T-helper 2 cell treated with Interferon-gamma antibody and Interleukin-4, amounts not matched to agents 5 μg/mL and 100 μg/mL, for 36 hours (primary cell): ENCODE data around the gene GAS2L1.
"Not testable (repeated sequence)": the region's sequence is repeated elsewhere in the genome, so short reads cannot be mapped to it uniquely, and the experiment has no call there.

ENCODE experiments used
- DNase-seq: peaks from one replicate; pipeline ENCODE4 v3.0.0; 2021; ENCODE audit warnings: low spot score
- H3K27ac Mint-ChIP-seq: one replicate; pipeline ENCODE4 v1.8.0; 2021; ENCODE audit warnings: mild to moderate bottlenecking, mixed read lengths
- H3K27me3 Mint-ChIP-seq: one replicate; pipeline ENCODE4 v1.8.0; 2021; ENCODE audit warnings: low read depth, mixed read lengths
- H3K36me3 Mint-ChIP-seq: one replicate; pipeline ENCODE4 v1.8.0; 2021; ENCODE audit warnings: low read depth, mixed read lengths
- H3K4me1 Mint-ChIP-seq: one replicate; pipeline ENCODE4 v1.8.0; 2021; ENCODE audit warnings: low read depth, mixed read lengths
- H3K4me3 Mint-ChIP-seq: one replicate; pipeline ENCODE4 v1.8.0; 2022; ENCODE audit warnings: mild to moderate bottlenecking, moderate library complexity, mixed read lengths
- H3K9me3 Mint-ChIP-seq: one replicate; pipeline ENCODE4 v1.8.0; 2021; ENCODE audit warnings: mixed read lengths

GAS2L1 gene

GRCh38 chr22:29342177-29342576 lies 35.7 kb downstream of the GAS2L1 start:
- Mint-ChIP-seq H3K27ac (no peak overlapping the region), H3K27me3 (no peaks in the 10 kb centered on the region), H3K4me3 (no peak overlapping the region), H3K4me1 (no peaks in the 10 kb centered on the region), H3K36me3 (peaks cover 40% of the 10 kb centered on the region), H3K9me3 (no peaks in the 10 kb centered on the region)
- no peak for DNase-seq

- Mint-ChIP-seq H3K27ac (no peak overlapping the region), H3K27me3 (no peaks in the 10 kb centered on the region), H3K4me1 (no peaks in the 10 kb centered on the region), H3K9me3 (no peaks in the 10 kb centered on the region), H3K4me3 (no peak overlapping the region), H3K36me3 (peaks cover 44% of the 10 kb centered on the region)
- no peak for DNase-seq
These were observed 36.3 kb downstream of the GAS2L1 start for GRCh38 chr22:29342577-29343312.

GRCh38 chr22:29343313-29343805 lies 36.9 kb downstream of the GAS2L1 start:
- no peak for DNase-seq

GRCh38 chr22:29344137-29344536 lies 37.7 kb downstream of the GAS2L1 start:
- no peaks in the 10 kb centered on the region for H3K4me1 Mint-ChIP-seq
- H3K4me3 Mint-ChIP-seq, result no peak overlapping the region
- no peaks in the 10 kb centered on the region for H3K9me3 Mint-ChIP-seq
- H3K36me3 Mint-ChIP-seq, result peaks cover 38% of the 10 kb centered on the region
- H3K27ac Mint-ChIP-seq, result no peak overlapping the region
- H3K27me3 Mint-ChIP-seq, result no peaks in the 10 kb centered on the region
- no peak for DNase-seq

More at GRCh38 chr22:29343313-29343805, 36.9 kb downstream of the GAS2L1 start:
- no peaks in the 10 kb centered on the region for H3K27me3 Mint-ChIP-seq
- H3K4me1 Mint-ChIP-seq, result no peaks in the 10 kb centered on the region
- no peak overlapping the region for H3K4me3 Mint-ChIP-seq
- peaks cover 39% of the 10 kb centered on the region for H3K36me3 Mint-ChIP-seq
- no peaks in the 10 kb centered on the region for H3K9me3 Mint-ChIP-seq
- no peak overlapping the region for H3K27ac Mint-ChIP-seq

- not testable (repeated sequence) for H3K9me3 Mint-ChIP-seq, DNase-seq, H3K27me3 Mint-ChIP-seq, H3K4me3 Mint-ChIP-seq, H3K4me1 Mint-ChIP-seq, H3K27ac Mint-ChIP-seq
- H3K36me3 Mint-ChIP-seq, result peaks cover 37% of the 10 kb centered on the region
These were observed 38.4 kb downstream of the GAS2L1 start for GRCh38 chr22:29344889-29345288.

GRCh38 chr22:29345932-29346331 lies 39.5 kb downstream of the GAS2L1 start:
- Mint-ChIP-seq H3K4me3 (no peak overlapping the region), H3K4me1 (no peaks in the 10 kb centered on the region), H3K9me3 (no peaks in the 10 kb centered on the region), H3K27me3 (no peaks in the 10 kb centered on the region), H3K36me3 (peaks cover 41% of the 10 kb centered on the region), H3K27ac (no peak overlapping the region)
- no peak for DNase-seq

GRCh38 chr22:29346659-29347058 lies 40.2 kb downstream of the GAS2L1 start:
- Mint-ChIP-seq H3K4me3 (no peak overlapping the region), H3K9me3 (no peaks in the 10 kb centered on the region), H3K36me3 (peaks cover 47% of the 10 kb centered on the region), H3K27me3 (no peaks in the 10 kb centered on the region), H3K4me1 (no peaks in the 10 kb centered on the region), H3K27ac (no peak overlapping the region)
- DNase-seq, result no peak

GRCh38 chr22:29348041-29348440 lies 41.6 kb downstream of the GAS2L1 start:
- no peaks in the 10 kb centered on the region for H3K4me1 Mint-ChIP-seq
- H3K9me3 Mint-ChIP-seq, result no peaks in the 10 kb centered on the region
- no peaks in the 10 kb centered on the region for H3K27me3 Mint-ChIP-seq
- H3K27ac Mint-ChIP-seq, result no peak overlapping the region
- no peak for DNase-seq
- H3K36me3 Mint-ChIP-seq, result peaks cover 39% of the 10 kb centered on the region
- H3K4me3 Mint-ChIP-seq, result no peak overlapping the region

GRCh38 chr22:29348956-29349355 lies 42.5 kb downstream of the GAS2L1 start:
- Mint-ChIP-seq H3K36me3 (peaks cover 38% of the 10 kb centered on the region), H3K4me1 (no peaks in the 10 kb centered on the region), H3K27me3 (no peaks in the 10 kb centered on the region), H3K27ac (no peak overlapping the region), H3K4me3 (no peak overlapping the region), H3K9me3 (no peaks in the 10 kb centered on the region)
- DNase-seq, result no peak

GRCh38 chr22:29351042-29351441 lies 44.6 kb downstream of the GAS2L1 start:
- Mint-ChIP-seq H3K27me3 (no peaks in the 10 kb centered on the region), H3K27ac (no peak overlapping the region), H3K9me3 (no peaks in the 10 kb centered on the region), H3K4me1 (no peaks in the 10 kb centered on the region), H3K4me3 (no peak overlapping the region), H3K36me3 (peaks cover 36% of the 10 kb centered on the region)
- DNase-seq, result no peak

- Mint-ChIP-seq H3K4me3 (no peak overlapping the region), H3K27ac (no peak overlapping the region), H3K27me3 (no peaks in the 10 kb centered on the region), H3K9me3 (no peaks in the 10 kb centered on the region), H3K36me3 (peaks cover 32% of the 10 kb centered on the region), H3K4me1 (no peaks in the 10 kb centered on the region)
- DNase-seq, result no peak
These were observed 45.4 kb downstream of the GAS2L1 start for GRCh38 chr22:29351891-29352290.

GRCh38 chr22:29352778-29353177 lies 46.3 kb downstream of the GAS2L1 start:
- Mint-ChIP-seq H3K4me1 (no peaks in the 10 kb centered on the region), H3K27ac (no peak overlapping the region), H3K4me3 (no peak overlapping the region), H3K36me3 (peaks cover 28% of the 10 kb centered on the region), H3K27me3 (no peaks in the 10 kb centered on the region), H3K9me3 (no peaks in the 10 kb centered on the region)
- no peak for DNase-seq

GRCh38 chr22:29353286-29353685 lies 46.8 kb downstream of the GAS2L1 start:
- H3K36me3 Mint-ChIP-seq, result peaks cover 32% of the 10 kb centered on the region
- H3K27me3 Mint-ChIP-seq, result no peaks in the 10 kb centered on the region
- H3K9me3 Mint-ChIP-seq, result no peaks in the 10 kb centered on the region
- no peaks in the 10 kb centered on the region for H3K4me1 Mint-ChIP-seq
- H3K4me3 Mint-ChIP-seq, result no peak overlapping the region
- no peak for DNase-seq
- H3K27ac Mint-ChIP-seq, result no peak overlapping the region

- no peaks in the 10 kb centered on the region for H3K27me3 Mint-ChIP-seq
- H3K36me3 Mint-ChIP-seq, result peaks cover 35% of the 10 kb centered on the region
- no peaks in the 10 kb centered on the region for H3K9me3 Mint-ChIP-seq
- H3K4me3 Mint-ChIP-seq, result no peak overlapping the region
- DNase-seq, result no peak
- H3K4me1 Mint-ChIP-seq, result no peaks in the 10 kb centered on the region
- no peak overlapping the region for H3K27ac Mint-ChIP-seq
These were observed 47.4 kb downstream of the GAS2L1 start for GRCh38 chr22:29353860-29354259.
